Progenitor cell of endocrine pancreas (in vitro differentiated cells): ENCODE results near the gene TMA16. TPM values are rescaled to one million over a fixed set of nuclear protein-coding genes. Genes with fewer than 3 reads are reported as not detected.

Experiments used
- DNase-seq: peaks from one replicate; pipeline ENCODE4 v3.0.0; 2021; ENCODE audit warnings: low spot score; ENCODE audit not compliant: unreplicated experiment
- H3K27ac Mint-ChIP-seq: 2 replicates; pipeline ENCODE4 v1.8.0; 2021; ENCODE audit warnings: mild to moderate bottlenecking, moderate library complexity, mixed read lengths
- H3K27me3 Mint-ChIP-seq: 2 replicates; pipeline ENCODE4 v1.8.0; 2021; ENCODE audit warnings: mixed read lengths
- H3K36me3 Mint-ChIP-seq: 2 replicates; pipeline ENCODE4 v1.8.0; 2022; ENCODE audit warnings: mixed read lengths; ENCODE audit not compliant: insufficient read depth
- H3K4me1 Mint-ChIP-seq: 2 replicates; pipeline ENCODE4 v1.8.0; 2021; ENCODE audit warnings: low read depth, mixed read lengths
- H3K4me3 Mint-ChIP-seq: 2 replicates; pipeline ENCODE4 v1.8.0; 2021; ENCODE audit warnings: low read depth, mild to moderate bottlenecking, moderate library complexity, mixed read lengths
- H3K9me3 Mint-ChIP-seq: 2 replicates; pipeline ENCODE4 v1.8.0; 2021; ENCODE audit warnings: low read depth, mixed read lengths
- total RNA-seq: library from RNA; stranded (reverse); gene quantifications from 2 replicates; pipeline ENCODE4 v1.2.1, GENCODE V29; 2021
- TF ChIP-seq, protein P1 (sequence below): fragments of 200-600 bp; sonication (generic); IDR thresholded peaks from one replicate; pipeline ENCODE4 v1.5.0; 2021; ENCODE audit warnings: antibody characterized with exemption, mild to moderate bottlenecking; ENCODE audit not compliant: unreplicated experiment

TMA16 gene
- total RNA-seq, 1 donor from 2014 or later = 22.2 TPM

DNA sequence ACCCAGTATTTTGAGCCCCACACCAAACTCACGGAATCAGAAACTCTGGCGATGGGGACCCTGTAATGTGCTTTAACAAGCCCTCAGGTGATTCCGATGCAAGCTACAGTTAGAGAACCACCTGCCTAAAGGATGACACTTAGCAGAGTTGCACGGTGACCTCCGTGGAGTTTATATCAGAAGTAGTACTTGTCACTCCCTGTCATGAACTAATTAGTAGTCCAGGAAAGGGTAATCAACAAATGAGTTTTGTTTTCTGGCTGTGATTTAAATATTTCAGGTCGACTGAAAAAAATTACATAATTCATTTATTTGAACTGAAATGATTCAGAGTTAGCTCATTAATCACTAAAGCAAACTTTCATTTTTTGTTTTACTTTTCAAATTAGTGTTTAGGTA is 56.4 kb downstream of the TMA16 start:
- H3K27me3 Mint-ChIP-seq = no peaks in the 10 kb centered on the region
- TF ChIP-seq, protein P1, sequence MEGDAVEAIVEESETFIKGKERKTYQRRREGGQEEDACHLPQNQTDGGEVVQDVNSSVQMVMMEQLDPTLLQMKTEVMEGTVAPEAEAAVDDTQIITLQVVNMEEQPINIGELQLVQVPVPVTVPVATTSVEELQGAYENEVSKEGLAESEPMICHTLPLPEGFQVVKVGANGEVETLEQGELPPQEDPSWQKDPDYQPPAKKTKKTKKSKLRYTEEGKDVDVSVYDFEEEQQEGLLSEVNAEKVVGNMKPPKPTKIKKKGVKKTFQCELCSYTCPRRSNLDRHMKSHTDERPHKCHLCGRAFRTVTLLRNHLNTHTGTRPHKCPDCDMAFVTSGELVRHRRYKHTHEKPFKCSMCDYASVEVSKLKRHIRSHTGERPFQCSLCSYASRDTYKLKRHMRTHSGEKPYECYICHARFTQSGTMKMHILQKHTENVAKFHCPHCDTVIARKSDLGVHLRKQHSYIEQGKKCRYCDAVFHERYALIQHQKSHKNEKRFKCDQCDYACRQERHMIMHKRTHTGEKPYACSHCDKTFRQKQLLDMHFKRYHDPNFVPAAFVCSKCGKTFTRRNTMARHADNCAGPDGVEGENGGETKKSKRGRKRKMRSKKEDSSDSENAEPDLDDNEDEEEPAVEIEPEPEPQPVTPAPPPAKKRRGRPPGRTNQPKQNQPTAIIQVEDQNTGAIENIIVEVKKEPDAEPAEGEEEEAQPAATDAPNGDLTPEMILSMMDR = no peak
- no peak for DNase-seq
- no peaks in the 10 kb centered on the region for H3K9me3 Mint-ChIP-seq
- H3K27ac Mint-ChIP-seq = no peak overlapping the region
- peaks cover 2% of the 10 kb centered on the region for H3K4me1 Mint-ChIP-seq
- peak overlapping the region; percentile 80 for H3K4me3 Mint-ChIP-seq
- no peaks in the 10 kb centered on the region for H3K36me3 Mint-ChIP-seq

- TF ChIP-seq, protein P1 = no peak
- Mint-ChIP-seq H3K27me3 (no peaks in the 10 kb centered on the region), H3K4me3 (no peak overlapping the region), H3K9me3 (no peaks in the 10 kb centered on the region), H3K27ac (no peak overlapping the region), H3K36me3 (no peaks in the 10 kb centered on the region), H3K4me1 (peaks cover 4% of the 10 kb centered on the region)
- DNase-seq = no peak
Observed at GRCh38 chr4:163553146-163553545, 58.7 kb downstream of the TMA16 start.

GRCh38 chr4:163554870-163555465 is 60.5 kb downstream of the TMA16 start:
- Mint-ChIP-seq H3K36me3 (no peaks in the 10 kb centered on the region), H3K4me1 (peaks cover 12% of the 10 kb centered on the region), H3K27me3 (no peaks in the 10 kb centered on the region), H3K4me3 (no peak overlapping the region), H3K9me3 (peaks cover 2% of the 10 kb centered on the region), H3K27ac (no peak overlapping the region)
- DNase-seq = no peak
- TF ChIP-seq, protein P1 = peak; percentile 91

DNA sequence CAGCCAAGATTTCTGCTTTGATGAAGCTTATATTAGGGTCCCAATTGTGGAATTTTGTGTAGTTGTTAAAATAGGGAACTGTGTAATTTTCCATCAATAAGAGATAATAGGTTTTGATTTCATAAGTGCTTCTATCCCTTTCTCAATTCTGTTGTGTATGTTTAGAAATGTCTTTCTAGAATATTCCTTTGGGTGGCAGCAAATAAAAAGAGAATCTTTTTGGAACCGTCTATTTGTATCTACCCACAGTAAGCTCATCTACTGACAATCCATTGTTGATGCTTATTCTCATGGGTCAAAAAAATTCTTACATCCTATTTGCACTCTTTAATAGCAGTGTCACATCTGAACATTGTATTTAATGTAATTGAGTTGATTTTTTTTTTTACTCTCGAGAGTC is 61.7 kb downstream of the TMA16 start:
- no peaks in the 10 kb centered on the region for H3K36me3 Mint-ChIP-seq

GRCh38 chr4:163556650-163557391 is 62.3 kb downstream of the TMA16 start:
- TF ChIP-seq, protein P1 = no peak
- DNase-seq = no peak
- no peak overlapping the region for H3K27ac Mint-ChIP-seq
- no peak overlapping the region for H3K4me3 Mint-ChIP-seq
- peaks cover 13% of the 10 kb centered on the region for H3K9me3 Mint-ChIP-seq
- no peaks in the 10 kb centered on the region for H3K27me3 Mint-ChIP-seq
- no peaks in the 10 kb centered on the region for H3K36me3 Mint-ChIP-seq
- H3K4me1 Mint-ChIP-seq = peaks cover 10% of the 10 kb centered on the region

More for the DNA sequence above, 61.7 kb downstream of the TMA16 start:
- TF ChIP-seq, protein P1 = peak; percentile 34
- Mint-ChIP-seq H3K27ac (no peak overlapping the region), H3K9me3 (peaks cover 11% of the 10 kb centered on the region), H3K4me1 (peaks cover 10% of the 10 kb centered on the region), H3K27me3 (no peaks in the 10 kb centered on the region), H3K4me3 (no peak overlapping the region)
- DNase-seq = no peak
